GM18519 (cell line): ENCODE results near the gene ADAMTS17.

Source experiments
- ATAC-seq: cut with Tn5 transposase; IDR thresholded peaks from one replicate; pipeline ENCODE4 v1.9.1; 2021; ENCODE audit warnings: mild to moderate bottlenecking, moderate library complexity; ENCODE audit not compliant: unreplicated experiment, low FRiP score

The ADAMTS17 gene

DNA sequence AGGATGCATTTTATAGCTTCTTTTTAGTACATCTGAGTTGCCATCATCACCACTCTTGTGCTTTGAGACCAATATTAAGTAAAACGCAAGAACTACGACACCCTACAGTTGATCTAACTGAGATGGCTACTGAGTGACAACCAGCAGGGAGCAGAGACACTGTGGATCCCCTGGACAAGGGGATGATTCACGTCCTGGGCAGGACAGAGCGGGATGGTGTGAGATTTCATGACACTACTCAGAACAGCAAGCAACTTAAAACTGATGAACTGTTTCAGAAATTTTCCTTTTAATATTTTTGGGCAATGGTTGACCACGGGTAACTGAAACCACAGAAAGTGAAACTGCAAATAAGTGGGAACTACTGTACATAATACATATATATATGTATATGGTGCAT is 299.2 kb downstream of the ADAMTS17 start:
- no peak for ATAC-seq

DNA sequence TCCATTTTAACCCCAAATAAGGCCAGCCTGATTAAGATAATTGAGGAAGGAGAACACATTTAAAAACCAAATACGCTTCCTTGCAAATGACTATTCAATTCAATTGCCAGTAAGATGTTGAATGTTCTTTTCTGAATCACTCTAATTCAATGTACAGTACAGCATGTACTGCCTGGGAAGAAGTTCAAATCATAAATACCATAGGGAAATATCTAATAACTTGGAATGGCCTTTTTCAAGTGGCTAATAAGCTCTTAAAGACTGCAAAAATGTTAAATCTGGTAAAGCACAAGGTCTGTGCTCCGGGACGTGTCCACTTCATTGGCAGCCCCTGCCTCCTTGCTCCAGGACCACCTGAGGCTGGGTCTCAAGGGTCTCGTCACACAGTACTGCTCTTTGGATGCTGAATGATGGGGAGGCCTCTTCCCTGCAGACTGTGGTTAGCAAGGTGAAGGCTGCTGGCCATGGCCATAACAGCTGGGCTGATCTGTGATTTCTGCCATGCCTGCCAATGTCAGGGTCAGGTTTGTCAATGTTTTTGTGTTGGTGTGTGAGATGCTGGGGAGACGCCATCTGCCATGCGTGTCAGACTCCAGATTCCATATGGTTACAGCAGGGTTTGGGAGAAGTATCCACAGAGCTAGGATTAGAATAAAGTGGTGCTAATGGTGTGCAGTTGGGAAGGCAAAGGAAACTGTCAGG is 300.5 kb downstream of the ADAMTS17 start:
- no peak for ATAC-seq

DNA sequence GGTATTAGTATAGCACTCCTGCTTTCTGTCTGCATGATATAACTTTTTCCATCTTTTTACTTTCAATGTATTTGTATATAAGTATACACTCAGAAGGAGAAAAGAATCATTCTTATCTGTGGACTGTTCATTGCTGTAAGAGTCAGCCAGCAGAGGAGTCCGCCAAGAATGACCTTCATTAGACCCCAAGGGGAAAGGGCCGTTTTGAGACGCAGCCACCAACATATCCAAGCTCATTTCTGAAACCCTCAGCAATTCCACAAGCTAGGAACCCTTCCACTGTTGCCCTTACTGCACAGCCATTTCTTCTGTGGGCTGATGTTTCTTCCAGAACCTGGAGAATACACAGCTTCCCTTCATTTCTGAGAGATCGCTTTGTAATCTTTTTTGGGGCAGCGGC is 301.8 kb downstream of the ADAMTS17 start:
- ATAC-seq: no peak

DNA sequence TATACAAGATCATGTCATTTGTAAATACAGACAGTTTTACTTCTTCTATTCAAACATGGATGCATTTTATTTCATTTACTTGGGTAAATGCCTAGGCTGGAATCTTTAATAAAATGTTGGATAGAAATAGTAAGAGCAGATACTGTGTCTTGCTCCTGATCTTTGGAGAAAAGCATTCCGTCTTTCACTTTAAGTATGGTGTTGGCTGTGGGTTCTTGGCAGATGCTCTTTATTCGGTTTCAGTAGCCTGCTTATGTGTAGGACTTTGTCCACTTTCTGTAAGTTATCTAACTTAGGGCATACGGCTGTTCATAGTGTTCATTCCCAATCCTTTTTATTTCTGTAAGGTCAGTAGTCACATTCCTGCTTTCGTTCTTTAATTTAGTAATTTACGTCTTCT is 303.0 kb downstream of the ADAMTS17 start:
- ATAC-seq: no peak

DNA sequence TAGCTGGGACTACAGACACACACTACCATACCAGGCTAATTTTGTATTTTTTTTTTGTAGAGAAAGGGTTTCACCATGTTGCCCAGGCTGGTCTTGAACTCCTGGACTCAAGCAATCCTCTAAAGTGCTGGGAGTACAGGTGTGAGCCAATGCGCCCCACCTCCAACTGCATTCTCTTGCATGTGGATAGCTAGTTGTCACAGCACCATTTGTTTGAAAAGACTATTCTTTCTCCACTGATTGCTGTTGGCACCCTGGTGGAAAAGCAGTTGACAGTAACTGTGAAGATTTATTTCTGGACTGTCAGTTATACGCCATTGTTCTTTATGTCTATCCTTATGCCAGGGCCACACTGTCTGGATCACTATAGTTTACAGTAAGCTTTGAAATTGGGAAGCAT is 303.9 kb downstream of the ADAMTS17 start:
- no peak for ATAC-seq

DNA sequence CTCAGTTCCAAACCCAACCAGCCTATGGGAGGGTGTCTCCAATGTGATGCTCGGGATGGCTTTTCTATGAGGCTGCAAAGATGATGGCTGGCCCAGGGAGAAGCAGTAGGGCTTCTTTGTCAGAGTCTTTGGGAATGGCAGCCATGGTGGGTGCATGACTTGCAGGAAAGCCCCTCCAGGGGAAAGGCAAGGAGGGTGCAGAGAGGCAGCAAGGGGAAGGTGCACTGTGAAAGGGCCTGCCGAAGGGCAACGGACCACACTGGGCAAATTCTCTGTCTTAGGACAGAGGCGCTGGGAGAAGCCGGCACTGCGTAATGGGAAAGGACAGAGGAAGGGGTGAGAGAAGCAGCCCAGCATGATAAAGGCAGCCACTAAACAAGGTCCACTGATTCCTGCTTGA is 305.8 kb downstream of the ADAMTS17 start:
- no peak for ATAC-seq

DNA sequence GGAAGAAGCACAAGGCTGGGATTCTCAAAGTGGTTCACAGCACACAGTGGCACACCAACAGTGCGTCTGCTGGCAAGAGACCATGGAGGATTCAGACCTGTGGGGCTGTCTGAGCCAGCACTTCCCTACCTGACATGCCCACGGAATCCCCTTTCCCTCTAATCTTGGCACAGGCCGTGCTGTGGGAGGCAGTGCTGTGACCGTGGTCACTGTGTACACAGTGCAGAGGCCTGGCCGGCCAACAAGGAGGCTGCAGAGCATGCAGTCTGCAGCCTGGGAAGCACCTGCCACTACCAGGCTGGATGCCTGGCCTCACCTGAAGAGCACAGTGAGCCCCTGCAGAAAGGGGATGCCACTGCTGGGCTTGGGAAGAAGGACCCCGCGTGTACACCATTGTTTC is 307.6 kb downstream of the ADAMTS17 start:
- ATAC-seq: no peak

DNA sequence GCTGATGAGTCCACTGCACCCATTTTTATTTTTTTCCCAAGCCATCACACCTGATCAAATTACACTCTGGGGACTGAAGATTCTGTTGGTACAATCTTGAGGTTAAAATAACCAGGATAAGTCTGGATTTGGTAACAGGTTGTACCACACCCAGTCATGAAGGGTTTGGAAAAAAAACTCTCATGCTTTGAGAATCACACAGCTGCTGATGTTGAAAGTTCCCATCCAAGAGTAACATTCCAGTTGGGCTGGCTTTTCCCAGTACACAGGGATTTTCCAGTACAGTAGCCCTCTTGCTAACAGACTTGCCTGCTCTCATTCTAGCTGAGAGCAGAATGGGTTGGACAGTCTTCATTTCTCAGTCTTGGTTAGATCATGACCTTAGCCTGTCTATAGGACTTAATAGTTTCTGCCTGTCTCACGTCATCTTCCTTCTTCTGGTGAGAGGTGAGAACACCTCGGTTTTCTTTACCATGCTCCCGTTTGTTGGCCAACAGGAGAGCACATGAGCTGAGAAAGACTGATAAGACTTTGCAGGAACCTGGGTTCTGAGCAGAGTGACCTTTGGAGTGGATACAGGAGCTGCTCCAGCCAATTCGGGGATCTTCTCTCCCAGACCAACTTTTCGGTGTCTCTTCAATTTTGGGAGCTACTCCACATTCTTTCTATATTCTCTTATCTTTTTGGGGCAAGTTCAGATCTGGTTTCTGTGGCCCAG is 308.5 kb downstream of the ADAMTS17 start:
- no peak for ATAC-seq

DNA sequence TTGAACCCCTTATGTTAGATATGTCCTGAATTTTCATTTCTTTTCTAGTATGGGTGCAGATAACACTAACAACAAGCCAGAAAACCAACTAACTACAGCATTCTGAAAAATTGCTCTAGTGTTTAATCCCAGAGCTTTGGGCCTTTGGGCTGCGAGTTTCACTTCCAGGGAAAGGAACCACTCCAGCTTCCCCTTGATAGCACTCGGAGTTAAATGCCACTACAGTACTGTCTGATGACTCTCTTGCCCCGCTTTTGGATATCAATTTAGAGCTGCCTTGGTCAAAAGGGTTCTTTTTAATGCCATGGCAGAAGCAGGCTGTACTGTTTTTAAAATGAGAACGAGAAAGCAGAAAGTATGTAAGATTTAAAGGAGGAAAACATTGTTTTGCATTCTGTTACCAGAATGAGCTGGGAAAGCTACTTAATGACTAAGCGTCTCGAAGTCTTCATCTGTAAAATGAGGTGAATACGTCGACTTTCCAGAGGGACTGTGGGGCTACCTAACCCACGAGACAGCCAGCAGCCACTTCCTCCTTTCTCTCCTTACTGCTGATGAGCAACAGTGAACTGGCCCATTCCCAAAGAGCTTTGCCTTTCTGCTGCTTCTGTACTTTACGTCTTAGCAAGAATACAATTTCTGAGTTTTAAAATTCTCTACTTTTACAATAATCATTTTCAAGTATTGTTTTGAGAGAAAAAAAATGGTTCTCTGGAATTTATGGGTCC is 309.3 kb downstream of the ADAMTS17 start:
- ATAC-seq: no peak

DNA sequence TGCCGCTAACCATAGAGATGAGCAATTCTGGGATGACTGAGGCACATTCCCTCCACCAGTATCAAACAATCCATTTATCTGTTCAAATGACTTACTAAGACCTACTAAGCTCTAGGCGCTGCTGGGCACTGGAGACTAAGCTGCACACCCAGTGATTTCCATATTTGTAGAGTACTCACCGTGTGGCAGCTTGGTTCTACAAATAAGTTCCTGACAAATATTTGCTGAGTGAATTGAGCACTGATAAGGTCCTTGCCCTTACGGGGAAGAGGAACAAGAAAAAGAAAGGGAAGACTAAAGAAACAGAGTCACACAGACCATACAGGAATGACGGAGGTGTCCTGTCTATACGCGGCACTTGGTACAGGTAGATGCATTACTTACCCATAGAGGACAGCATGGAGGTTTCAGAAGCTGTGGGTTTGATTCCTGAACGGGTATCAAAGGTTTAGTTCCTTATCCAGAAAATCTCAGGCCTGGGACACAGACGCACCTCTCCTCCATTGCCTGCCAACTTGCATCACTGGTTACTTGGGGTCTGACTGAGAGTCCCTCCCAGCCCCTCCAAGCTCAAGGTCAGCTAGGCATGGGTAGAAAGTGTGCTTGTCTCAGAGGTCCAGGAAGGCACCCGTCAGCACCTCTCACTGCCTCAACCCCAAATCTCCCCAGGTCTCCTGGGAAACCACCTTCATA is 310.0 kb downstream of the ADAMTS17 start:
- ATAC-seq: no peak

DNA sequence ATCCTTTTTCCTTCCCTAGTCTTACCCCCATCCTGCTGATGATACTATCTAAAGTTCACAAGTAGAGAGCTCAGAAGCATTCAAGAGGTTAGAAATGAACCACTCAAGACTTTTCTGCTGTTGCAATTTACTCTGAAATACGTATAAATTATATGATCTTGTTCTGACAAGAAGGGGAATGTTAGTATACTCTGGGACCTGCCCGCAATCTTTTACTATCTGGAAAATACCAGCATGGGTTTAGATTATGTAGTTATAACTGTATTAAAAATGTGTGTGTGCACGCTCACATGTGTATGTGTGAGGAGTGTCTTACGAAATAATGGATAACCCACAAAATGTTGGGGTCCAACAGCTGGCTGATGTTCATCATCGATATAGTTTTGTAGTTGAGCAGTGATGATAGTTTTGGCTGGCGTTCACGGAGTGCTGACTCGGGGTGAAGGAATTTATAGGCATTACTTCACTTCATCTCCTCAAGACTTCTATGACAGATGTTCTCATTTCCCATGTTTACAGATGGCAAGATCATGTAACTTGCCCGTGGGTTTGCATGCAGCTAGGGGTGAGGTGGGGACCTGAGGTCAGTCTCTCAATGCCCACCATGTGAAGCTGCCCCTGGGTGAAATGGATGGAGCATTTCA is 311.1 kb downstream of the ADAMTS17 start:
- no peak for ATAC-seq

DNA sequence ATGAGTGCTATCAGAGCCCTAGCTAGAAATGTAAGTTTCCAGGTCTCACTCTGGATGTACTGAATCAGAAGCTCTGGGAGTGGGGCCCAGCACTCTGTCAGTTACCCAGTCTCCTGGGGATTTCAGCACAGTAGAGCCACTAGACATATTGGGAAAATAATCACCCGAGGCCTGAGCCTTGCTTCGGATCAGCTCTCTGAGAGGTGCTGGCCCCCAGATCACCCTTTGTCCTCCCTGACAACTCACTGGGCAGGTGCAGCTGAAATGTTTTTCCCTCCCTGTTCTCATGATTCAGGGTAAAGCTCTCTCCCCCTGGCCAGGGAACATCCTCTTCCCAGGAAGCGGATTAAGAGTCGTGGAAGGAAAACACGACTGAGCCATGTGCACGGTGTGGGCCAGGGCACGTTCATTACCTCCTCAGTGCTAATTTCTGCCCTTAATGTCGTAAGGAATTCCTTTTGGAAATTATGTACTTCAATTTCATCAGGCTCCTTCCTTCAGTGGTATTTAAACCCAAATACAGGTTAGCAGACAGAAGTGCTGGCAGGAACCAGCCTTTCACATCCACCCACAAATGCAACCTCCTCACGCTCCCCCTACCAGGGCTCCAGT is 311.8 kb downstream of the ADAMTS17 start:
- ATAC-seq: no peak

DNA sequence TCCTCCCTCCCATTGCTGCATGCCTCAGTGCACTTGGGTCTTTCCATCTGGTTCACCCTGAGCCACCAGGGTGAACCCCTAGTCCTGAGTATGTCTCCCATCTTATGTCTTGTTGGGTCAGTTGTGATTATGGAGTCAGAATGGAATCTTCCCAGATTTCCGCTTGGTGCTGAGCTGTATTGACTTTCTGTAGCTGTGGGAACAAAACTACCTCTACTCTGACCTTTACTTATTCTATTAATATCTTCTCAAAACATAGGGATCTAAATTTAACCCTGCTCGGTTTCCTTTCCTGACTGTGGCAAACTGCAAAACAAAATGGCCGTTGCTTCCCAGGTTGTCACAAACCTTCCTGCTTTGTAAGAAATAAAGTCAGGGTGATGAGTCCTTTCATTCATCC is 312.7 kb downstream of the ADAMTS17 start:
- ATAC-seq: no peak

DNA sequence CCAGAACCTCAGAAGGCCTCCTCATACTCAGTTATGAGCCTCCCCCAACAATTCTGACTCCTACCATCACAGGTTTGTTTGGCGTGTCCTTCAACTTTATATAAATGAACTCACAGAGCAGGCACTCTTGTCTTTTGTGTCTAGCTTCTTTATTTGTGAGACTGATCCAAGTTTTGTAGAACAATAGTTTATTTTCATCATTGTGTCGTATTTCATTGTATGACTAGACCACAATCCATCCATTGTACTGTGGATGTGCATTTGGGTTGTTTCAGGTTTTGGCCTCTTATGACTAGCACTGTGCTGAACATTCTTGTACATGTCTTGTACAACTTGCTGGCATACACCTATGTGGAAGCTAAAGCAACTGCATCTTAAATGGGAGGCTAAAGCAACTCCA is 315.7 kb downstream of the ADAMTS17 start:
- no peak for ATAC-seq

DNA sequence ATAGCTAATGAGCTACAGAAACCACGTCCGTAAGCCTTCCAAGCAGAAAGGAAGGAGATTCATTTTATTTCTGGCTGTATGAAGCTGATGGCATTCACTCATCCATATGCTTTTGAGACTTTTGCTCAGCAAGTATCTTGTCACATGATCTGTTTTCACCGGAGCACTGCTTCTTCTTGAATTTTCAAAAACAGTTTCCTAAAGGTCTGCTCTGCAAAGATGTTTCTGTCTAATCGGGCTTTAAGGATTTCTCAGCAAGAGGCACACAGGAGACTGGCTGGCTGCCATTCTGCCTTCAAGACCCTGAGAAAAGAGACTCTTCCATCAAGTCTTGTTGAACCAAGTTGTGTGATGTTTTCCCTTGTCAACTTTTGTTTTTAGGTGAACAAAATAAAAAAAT is 319.0 kb downstream of the ADAMTS17 start:
- ATAC-seq: no peak

DNA sequence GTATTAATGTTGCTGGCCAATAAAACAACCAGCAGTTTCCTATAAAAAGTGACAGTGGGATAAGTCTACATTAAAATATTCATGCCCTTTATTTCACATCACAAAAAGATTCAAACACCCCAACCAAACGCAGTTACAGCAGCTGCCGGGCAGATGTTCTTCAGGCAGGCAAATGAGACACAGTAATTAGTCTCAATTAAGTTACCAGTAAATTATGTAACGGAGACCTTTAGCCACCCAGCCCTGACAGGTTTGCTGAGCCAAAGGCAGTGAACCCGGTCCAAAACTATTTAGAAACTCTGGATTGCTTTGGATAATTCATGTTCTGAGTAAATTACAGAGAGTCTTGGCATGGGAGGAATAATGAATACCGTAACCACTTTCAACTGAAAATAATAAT is 319.4 kb downstream of the ADAMTS17 start:
- no peak for ATAC-seq

DNA sequence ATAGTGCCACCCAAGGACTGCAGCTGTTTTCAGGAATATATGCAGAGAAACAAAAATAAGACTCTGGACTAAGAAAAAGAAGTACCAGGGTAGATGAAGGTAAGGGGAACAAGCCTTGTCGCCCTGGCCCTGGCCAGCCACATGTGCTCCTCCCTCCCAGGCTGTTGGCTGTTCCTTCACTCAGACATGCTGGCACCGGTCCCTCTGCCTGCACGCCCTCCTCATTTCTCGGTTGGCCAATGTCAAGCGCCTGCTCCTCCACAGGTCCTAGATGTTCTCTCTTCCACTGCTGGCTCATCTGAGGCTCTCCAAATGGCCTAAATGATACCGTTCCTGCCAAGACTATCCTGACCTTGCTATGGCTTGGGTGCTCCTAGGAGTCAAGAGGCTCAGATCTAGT is 320.1 kb downstream of the ADAMTS17 start:
- ATAC-seq: no peak

DNA sequence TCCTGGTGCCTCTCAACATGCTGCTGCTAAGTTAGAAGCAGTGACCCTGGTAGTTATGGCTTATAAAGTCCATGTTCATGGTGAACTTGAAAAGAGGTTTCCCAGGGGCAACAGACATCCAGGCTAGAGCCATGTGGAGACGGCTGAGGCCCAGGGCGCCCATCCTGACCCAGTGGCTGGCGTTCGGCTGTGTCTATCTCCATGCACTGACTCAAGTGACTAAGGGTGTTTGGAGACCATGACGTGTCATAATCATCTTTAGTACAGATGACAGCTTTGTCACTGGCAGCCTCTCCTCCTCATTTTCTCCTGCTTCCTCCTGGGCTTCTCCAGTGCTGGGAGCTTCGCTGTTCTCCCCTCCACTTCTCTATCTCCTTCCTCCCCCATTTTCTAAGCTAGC is 321.2 kb downstream of the ADAMTS17 start:
- no peak for ATAC-seq

DNA sequence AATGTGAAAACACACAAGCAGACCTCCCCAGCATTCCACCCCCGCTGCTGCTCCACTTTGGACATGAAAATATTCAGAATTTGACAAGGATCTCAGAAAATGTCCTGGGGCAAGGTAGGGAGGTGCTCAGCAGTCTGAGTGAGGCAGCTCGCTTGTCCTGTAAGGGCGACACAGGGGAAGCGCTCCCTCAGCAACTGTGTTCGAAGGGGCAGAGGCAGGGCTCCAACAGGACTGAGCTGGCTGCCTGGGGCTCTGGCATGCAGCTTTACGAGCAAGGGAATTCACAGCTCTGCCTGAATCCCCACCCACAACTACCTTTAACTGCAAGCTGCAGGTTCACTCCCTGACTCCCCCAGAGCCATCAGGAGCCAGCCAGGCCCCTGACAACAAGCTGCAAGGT is 321.6 kb downstream of the ADAMTS17 start:
- no peak for ATAC-seq

DNA sequence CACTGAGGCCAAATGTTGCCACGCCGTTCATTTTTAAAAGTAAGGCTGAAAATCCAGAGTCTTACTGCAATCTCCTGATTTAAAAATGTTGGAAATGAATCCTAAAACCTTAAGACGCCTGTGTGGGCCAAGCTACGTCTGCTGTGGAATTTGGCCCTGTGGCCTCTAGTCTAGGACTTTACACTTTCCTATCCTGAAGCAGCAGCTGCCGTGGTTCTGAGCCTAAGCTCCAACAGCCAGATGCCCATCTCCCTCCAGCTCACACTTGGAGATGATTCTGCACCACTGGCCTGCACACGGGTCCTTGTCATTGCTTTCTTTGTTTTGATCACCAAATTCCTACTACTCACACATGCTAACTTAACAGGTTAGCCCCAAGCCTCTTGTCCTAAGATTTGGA is 322.2 kb downstream of the ADAMTS17 start:
- ATAC-seq: no peak
